Naive B cell (primary cell): Measurements from ENCODE around the gene LHFPL4. TPM values are rescaled to one million over a fixed set of nuclear protein-coding genes. Genes with fewer than 3 reads are reported as not detected.

Experiments used
- ATAC-seq, 2 donors: fragments of 150-1000 bp; cut with Tn5 transposase; 2 replicates each; pipeline ENCODE4 v1.10.0; 2021; ENCODE audit warnings: low read depth in 2 of 2, mild to moderate bottlenecking in 2 of 2, moderate library complexity in 2 of 2
- DNase-seq: peaks from one replicate; pipeline ENCODE4 v3.0.0; 2022
- H3K27ac Mint-ChIP-seq, 6 donors: one replicate each; pipeline ENCODE4 v1.8.0; 2020 to 2022; ENCODE audit warnings: mild to moderate bottlenecking in 6 of 6, mixed read lengths in 6 of 6, moderate library complexity in 5 of 6, inconsistent platforms in 2 of 6
- H3K27me3 Mint-ChIP-seq, 3 donors: one replicate each; pipeline ENCODE4 v1.8.0; 2021 to 2022; ENCODE audit warnings: mixed read lengths in 3 of 3, mild to moderate bottlenecking in 1 of 3
- H3K36me3 Mint-ChIP-seq, 2 donors: one replicate each; pipeline ENCODE4 v1.8.0; 2020 to 2022; ENCODE audit warnings: mixed read lengths in 2 of 2, inconsistent platforms in 1 of 2, mild to moderate bottlenecking in 1 of 2
- H3K4me1 Mint-ChIP-seq, 3 donors: one replicate each; pipeline ENCODE4 v1.8.0; 2020 to 2022; ENCODE audit warnings: mixed read lengths in 3 of 3, inconsistent platforms in 1 of 3, mild to moderate bottlenecking in 1 of 3, moderate library complexity in 1 of 3
- H3K4me3 Mint-ChIP-seq, 8 donors: one replicate each; pipeline ENCODE4 v1.8.0; 2020 to 2022; ENCODE audit warnings: mild to moderate bottlenecking in 8 of 8, mixed read lengths in 8 of 8, moderate library complexity in 8 of 8, inconsistent platforms in 2 of 8
- H3K9me3 Mint-ChIP-seq, 7 donors: one replicate each; pipeline ENCODE4 v1.8.0; 2020 to 2022; ENCODE audit warnings: mixed read lengths in 7 of 7, mild to moderate bottlenecking in 5 of 7, inconsistent platforms in 2 of 7, moderate library complexity in 1 of 7
- polyA plus RNA-seq, 6 donors: library from polyadenylated mRNA; unstranded; fragments of 300-500 nt; fragmentation: Illumina TruSeq; gene quantifications; one replicate each; pipeline ENCODE4 v1.2.3, GENCODE V29; 2021; ENCODE audit warnings: low read depth in 6 of 6

Gene LHFPL4
- polyA plus RNA-seq, 6 donors from 2014 or later = 0.06 to 0.30 (median 0.21) TPM; not detected in 2

- ATAC-seq (no peak), DNase-seq (no peak)
- Mint-ChIP-seq H3K9me3 (no peaks in the 10 kb centered on the region), H3K36me3 (peaks cover 25 to 31% of the 10 kb centered on the region in 2 donors), H3K4me1 (peaks cover 0 to 7% (median 7%) of the 10 kb centered on the region in 3 donors), H3K27ac (no peak overlapping the region), H3K4me3 (no peak overlapping the region), H3K27me3 (no peaks in the 10 kb centered on the region)
Measured at GRCh38 chr3:9450126-9450525, 103.5 kb downstream of the LHFPL4 start.

- no peak for DNase-seq
- no peak overlapping the region for H3K4me3 Mint-ChIP-seq
- no peak for ATAC-seq
- peaks cover 0 to 7% (median 7%) of the 10 kb centered on the region in 3 donors for H3K4me1 Mint-ChIP-seq
- peaks cover 30 to 45% of the 10 kb centered on the region in 2 donors for H3K36me3 Mint-ChIP-seq
- H3K27ac Mint-ChIP-seq = peak overlapping the region in 1 of 6 donors; percentile 6
- no peaks in the 10 kb centered on the region for H3K9me3 Mint-ChIP-seq
- H3K27me3 Mint-ChIP-seq = no peaks in the 10 kb centered on the region
Measured at GRCh38 chr3:9448643-9449042, 105.0 kb downstream of the LHFPL4 start.

Other genes with a start within 250 kb of the LHFPL4 start
- 10 to 100 TPM in 5 of 6 donors, 1 to 10 TPM in 1; 9.6 to 21.5 (median 17.5) TPM for gene THUMPD3, start 190.8 kb downstream of the LHFPL4 start, polyA plus RNA-seq
- gene SETD5, start 156.2 kb downstream of the LHFPL4 start, polyA plus RNA-seq = 10 to 100 TPM; 26.9 to 80.7 (median 42.5) TPM
- 100 to 1,000 TPM in 1 of 6 donors, 10 to 100 TPM in 5; 78.2 to 148 (median 91.4) TPM for gene MTMR14, start 95.7 kb upstream of the LHFPL4 start, polyA plus RNA-seq
- gene CPNE9, start 150.0 kb upstream of the LHFPL4 start, polyA plus RNA-seq = not detected
- gene BRPF1, start 177.9 kb upstream of the LHFPL4 start, polyA plus RNA-seq = 10 to 100 TPM in 2 of 6 donors, 1 to 10 TPM in 4; 3.0 to 22.0 (median 9.0) TPM
- gene OGG1, start 196.1 kb upstream of the LHFPL4 start, polyA plus RNA-seq = 10 to 100 TPM; 23.2 to 35.1 (median 30.1) TPM
- 1 to 10 TPM in 3 of 6 donors, under 1 TPM in 2, not detected in 1; 0.26 to 2.3 (median 1.2) TPM for gene CAMK1, start 216.1 kb upstream of the LHFPL4 start, polyA plus RNA-seq
- gene TADA3, start 238.7 kb upstream of the LHFPL4 start, polyA plus RNA-seq = 10 to 100 TPM; 39.7 to 67.1 (median 45.6) TPM
- gene ARPC4, start 239.3 kb upstream of the LHFPL4 start, polyA plus RNA-seq = 100 to 1,000 TPM; 263 to 316 (median 286) TPM